Kidney (tissue), 14 donors: Measurements from ENCODE around the gene AGPS. TPM values are rescaled to one million over a fixed set of nuclear protein-coding genes. Genes with fewer than 3 reads are reported as not detected.

ENCODE experiments used
- DNase-seq, 5 donors: peaks; one replicate each; pipeline ENCODE4 v3.0.0-alpha.2; 2013 to 2020
- FAIRE-seq: peaks from 2 replicates; lab custom pipeline; 2012; peaks lifted over from hg19 to GRCh38; lab: Jason Lieb, UNC
- H3K27ac ChIP-seq, 2 donors: one replicate each; pipeline ENCODE4 v1.7.0; 2013; ENCODE audit warnings: low read depth in 2 of 2, low read length in 2 of 2, inconsistent platforms in 1 of 2
- H3K27me3 ChIP-seq: one replicate; pipeline ENCODE4 v1.7.1; 2013; ENCODE audit warnings: low read length, inconsistent platforms; ENCODE audit not compliant: control insufficient read depth, insufficient read depth
- H3K36me3 ChIP-seq, 3 donors: one replicate each; pipeline versions ENCODE4 v1.7.0 to v1.7.1; 2013; ENCODE audit warnings: low read length in 3 of 3, control low read depth in 1 of 3, inconsistent platforms in 1 of 3; ENCODE audit not compliant: insufficient read depth in 3 of 3, control insufficient read depth in 2 of 3
- H3K4me1 ChIP-seq, 3 donors: one replicate each; pipeline versions ENCODE4 v1.7.0 to v1.7.1; 2013; ENCODE audit warnings: low read length in 3 of 3, inconsistent platforms in 1 of 3, low read depth in 1 of 3; ENCODE audit not compliant: control insufficient read depth in 2 of 3, insufficient read depth in 2 of 3
- H3K4me3 ChIP-seq, 3 donors: one replicate each; pipeline versions ENCODE4 v1.7.0 to v1.8.1; 2013; ENCODE audit warnings: low read length in 3 of 3, control low read depth in 1 of 3, inconsistent platforms in 1 of 3
- H3K9ac ChIP-seq, 3 donors: one replicate each; pipeline versions ENCODE4 v1.7.0 to v1.7.1; 2013; ENCODE audit warnings: low read length in 3 of 3, control low read depth in 1 of 3, inconsistent platforms in 1 of 3
- H3K9me3 ChIP-seq, 3 donors: one replicate each; pipeline versions ENCODE4 v1.7.0 to v1.7.1; 2013; ENCODE audit warnings: low read length in 3 of 3, control low read depth in 1 of 3, inconsistent platforms in 1 of 3; ENCODE audit not compliant: control insufficient read depth in 2 of 3, insufficient read depth in 1 of 3
- intact Hi-C: fragments of 100-400 bp; cut with DNase I; formaldehyde crosslinking; loops from one replicate; pipeline ENCODE4 v1.11.1; 2022
- polyA plus RNA-seq: library from polyadenylated mRNA; stranded (reverse); fragments of 350-450 nt; fragmentation: Illumina TruSeq; extraction: RNeasy Lipid Tissue Mini Kit (QIAGEN cat#74804); gene quantifications from one replicate; pipeline ENCODE4 v1.2.3, GENCODE V29; 2014; ENCODE audit warnings: low read depth, low replicate concordance; ENCODE audit not compliant: insufficient read depth
- total RNA-seq: library from RNA; stranded (reverse); fragmentation: NEBNext Ultra II Directional; extraction: Animal tissue kit (Norgen Biotek cat#: 25700); gene quantifications from one replicate; pipeline ENCODE4 v1.2.1, GENCODE V29; 2021
- TF ChIP-seq, protein P1 (sequence below): IDR thresholded peaks from 3 replicates; pipeline ENCODE4 v1.5.1; 2012; ENCODE audit warnings: mild to moderate bottlenecking, moderate library complexity, borderline replicate concordance; ENCODE audit not compliant: insufficient read depth; ENCODE audit errors: extremely low read depth
- donor health status: control.
- donor health status: control.
- donor health status: control.
- donor health status: control.
- donor health status: control.
- donor health status: DM: yes; HTN: yes; CAD: no.
- donor health status: Normal renal cell carcinoma (clear cell type).

The AGPS gene
- total and polyA plus RNA-seq, 2 donors from 2014 or later, result 7.9 to 45.7 TPM

DNA sequence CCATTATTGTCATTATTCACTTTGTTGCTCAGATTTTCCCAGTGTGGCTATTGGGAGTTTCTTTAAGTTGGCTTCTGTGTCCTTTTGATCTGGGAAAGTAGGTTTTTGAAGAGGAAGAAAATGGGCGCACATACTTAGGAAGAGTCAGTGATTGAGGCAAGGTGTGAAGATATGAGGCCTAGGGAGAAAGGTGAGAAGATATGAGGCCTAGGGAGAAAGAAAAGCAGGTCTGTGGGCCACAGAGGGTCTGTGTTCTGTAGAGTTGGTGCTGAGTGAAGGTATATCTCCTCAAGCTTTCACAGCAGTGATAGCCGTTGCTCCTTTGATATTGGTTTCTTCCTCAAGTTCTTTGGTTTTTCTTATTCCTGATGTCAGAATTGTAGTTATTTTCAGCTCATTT, 126.2 kb downstream of the AGPS start:
- Histone ChIP-seq H3K27me3 (no peaks in the 10 kb centered on the region), H3K4me1 (no peaks in the 10 kb centered on the region), H3K36me3 (no peaks in the 10 kb centered on the region), H3K27ac (no peak overlapping the region), H3K9ac (no peak overlapping the region), H3K4me3 (no peak overlapping the region), H3K9me3 (no peaks in the 10 kb centered on the region)
- DNase-seq (no peak), FAIRE-seq (no peak)
- TF ChIP-seq, protein P1, sequence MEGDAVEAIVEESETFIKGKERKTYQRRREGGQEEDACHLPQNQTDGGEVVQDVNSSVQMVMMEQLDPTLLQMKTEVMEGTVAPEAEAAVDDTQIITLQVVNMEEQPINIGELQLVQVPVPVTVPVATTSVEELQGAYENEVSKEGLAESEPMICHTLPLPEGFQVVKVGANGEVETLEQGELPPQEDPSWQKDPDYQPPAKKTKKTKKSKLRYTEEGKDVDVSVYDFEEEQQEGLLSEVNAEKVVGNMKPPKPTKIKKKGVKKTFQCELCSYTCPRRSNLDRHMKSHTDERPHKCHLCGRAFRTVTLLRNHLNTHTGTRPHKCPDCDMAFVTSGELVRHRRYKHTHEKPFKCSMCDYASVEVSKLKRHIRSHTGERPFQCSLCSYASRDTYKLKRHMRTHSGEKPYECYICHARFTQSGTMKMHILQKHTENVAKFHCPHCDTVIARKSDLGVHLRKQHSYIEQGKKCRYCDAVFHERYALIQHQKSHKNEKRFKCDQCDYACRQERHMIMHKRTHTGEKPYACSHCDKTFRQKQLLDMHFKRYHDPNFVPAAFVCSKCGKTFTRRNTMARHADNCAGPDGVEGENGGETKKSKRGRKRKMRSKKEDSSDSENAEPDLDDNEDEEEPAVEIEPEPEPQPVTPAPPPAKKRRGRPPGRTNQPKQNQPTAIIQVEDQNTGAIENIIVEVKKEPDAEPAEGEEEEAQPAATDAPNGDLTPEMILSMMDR, result no peak
- intact Hi-C loops, result no loop called here

DNA sequence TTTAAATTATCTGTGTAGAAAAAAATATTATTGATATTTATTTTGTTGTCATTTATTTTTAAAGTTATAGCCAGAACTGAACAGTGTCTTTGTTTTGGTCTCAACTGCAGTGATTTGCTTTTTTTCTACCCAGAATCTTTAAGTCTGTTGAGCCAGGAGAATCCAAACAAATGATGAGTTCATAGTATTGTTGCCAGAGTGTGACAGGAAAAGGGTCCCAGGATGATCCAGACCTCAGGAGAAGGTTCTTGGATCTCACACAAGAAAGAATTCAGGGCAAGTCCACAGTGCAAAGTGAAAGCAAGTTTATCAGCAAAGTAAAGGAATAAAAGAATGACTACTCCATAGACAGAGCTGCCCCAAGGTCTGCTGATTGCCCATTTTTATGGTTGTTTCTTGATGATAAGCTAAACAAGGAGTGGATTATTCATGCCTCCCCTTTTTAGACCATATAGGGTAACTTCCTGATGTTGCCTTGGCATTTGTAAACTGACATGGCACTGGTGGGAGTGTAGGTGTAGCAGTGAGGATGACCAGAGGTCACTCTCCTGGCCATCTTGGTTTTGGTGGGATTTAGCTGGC, 127.1 kb downstream of the AGPS start:
- DNase-seq (no peak), FAIRE-seq (no peak)
- Histone ChIP-seq H3K9ac (no peak overlapping the region), H3K4me3 (no peak overlapping the region), H3K9me3 (no peaks in the 10 kb centered on the region), H3K27ac (no peak overlapping the region), H3K4me1 (no peaks in the 10 kb centered on the region), H3K27me3 (no peaks in the 10 kb centered on the region), H3K36me3 (no peaks in the 10 kb centered on the region)
- intact Hi-C loops, result no loop called here
- TF ChIP-seq, protein P1, result no peak

DNA sequence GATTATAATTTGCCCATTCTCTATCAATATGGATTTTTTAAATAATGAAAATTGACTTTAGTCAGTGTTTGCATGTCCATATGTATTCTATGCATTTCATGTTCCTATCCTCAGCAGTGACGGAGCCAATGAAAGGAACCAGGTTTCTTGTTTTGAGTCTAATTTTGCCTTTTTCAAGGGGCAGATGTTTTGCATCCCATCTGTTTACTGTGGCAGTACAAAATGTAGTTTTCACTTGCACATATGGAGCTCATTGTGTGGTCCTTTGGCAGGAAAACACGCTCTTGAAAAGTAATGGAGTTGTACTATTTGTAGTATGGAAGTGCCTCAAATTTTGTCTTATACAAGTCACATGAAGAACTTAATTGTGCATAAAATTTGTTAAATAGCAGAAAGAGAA, 127.8 kb downstream of the AGPS start:
- FAIRE-seq, result no peak

More for the DNA sequence above, 127.8 kb downstream of the AGPS start:
- Histone ChIP-seq H3K4me3 (no peak overlapping the region), H3K27me3 (no peaks in the 10 kb centered on the region), H3K9ac (no peak overlapping the region), H3K4me1 (no peaks in the 10 kb centered on the region), H3K9me3 (no peaks in the 10 kb centered on the region), H3K27ac (no peak overlapping the region), H3K36me3 (no peaks in the 10 kb centered on the region)
- DNase-seq, result peak in 3 of 5 donors; percentile 21 to 93 (median 52)
- TF ChIP-seq, protein P1, result no peak
- intact Hi-C loops, result no loop called here
